ENCODE measurements around the gene IMPA2. TPM values are rescaled to one million over a fixed set of nuclear protein-coding genes. Genes with fewer than 3 reads are reported as not detected.
"Not testable (repeated sequence)": the region's sequence is repeated elsewhere in the genome, so short reads cannot be mapped to it uniquely, and the experiment has no call there.

IMPA2 gene
- total RNA-seq, 1 donor = 25.1 TPM

GRCh38 chr18:11955239-11956029, 25.9 kb upstream of the IMPA2 start:
- H3K4me1 ChIP-seq (ENCODE audit: insufficient read depth, low read length) = no peaks in the 10 kb centered on the region
- H3K27me3 ChIP-seq (ENCODE audit: insufficient read depth, low read length) = no peaks in the 10 kb centered on the region
- H3K4me3 ChIP-seq (ENCODE audit: low read length) = no peak overlapping the region
- H3K9me3 ChIP-seq (ENCODE audit: low read depth, low read length) = peaks cover 6% of the 10 kb centered on the region

GRCh38 chr18:11956371-11957308, 24.7 kb upstream of the IMPA2 start:
- Histone ChIP-seq H3K27me3 (ENCODE audit: insufficient read depth, low read length) (no peaks in the 10 kb centered on the region), H3K4me3 (ENCODE audit: low read length) (no peak overlapping the region), H3K9me3 (ENCODE audit: low read depth, low read length) (peaks cover 6% of the 10 kb centered on the region), H3K4me1 (ENCODE audit: insufficient read depth, low read length) (no peaks in the 10 kb centered on the region)

GRCh38 chr18:11957636-11958035, 23.7 kb upstream of the IMPA2 start:
- Histone ChIP-seq H3K9me3 (ENCODE audit: low read depth, low read length) (peaks cover 6% of the 10 kb centered on the region), H3K27me3 (ENCODE audit: insufficient read depth, low read length) (no peaks in the 10 kb centered on the region)

GRCh38 chr18:11959651-11960050, 21.7 kb upstream of the IMPA2 start:
- H3K9me3 ChIP-seq (ENCODE audit: low read depth, low read length); H3K4me3 ChIP-seq (ENCODE audit: low read length); H3K4me1 ChIP-seq (ENCODE audit: insufficient read depth, low read length); H3K27me3 ChIP-seq (ENCODE audit: insufficient read depth, low read length): not testable (repeated sequence)

More at GRCh38 chr18:11957636-11958035, 23.7 kb upstream of the IMPA2 start:
- H3K4me1 ChIP-seq (ENCODE audit: insufficient read depth, low read length) = no peaks in the 10 kb centered on the region
- no peak overlapping the region for H3K4me3 ChIP-seq (ENCODE audit: low read length)

- H3K4me3 ChIP-seq (ENCODE audit: low read length) = no peak overlapping the region
- H3K27me3 ChIP-seq (ENCODE audit: insufficient read depth, low read length) = no peaks in the 10 kb centered on the region
- no peaks in the 10 kb centered on the region for H3K4me1 ChIP-seq (ENCODE audit: insufficient read depth, low read length)
- H3K9me3 ChIP-seq (ENCODE audit: low read depth, low read length) = peaks cover 6% of the 10 kb centered on the region
Observed at GRCh38 chr18:11960743-11961380, 20.4 kb upstream of the IMPA2 start.

- H3K4me1 ChIP-seq (ENCODE audit: insufficient read depth, low read length) = no peaks in the 10 kb centered on the region
- H3K27me3 ChIP-seq (ENCODE audit: insufficient read depth, low read length) = no peaks in the 10 kb centered on the region
- no peak overlapping the region for H3K4me3 ChIP-seq (ENCODE audit: low read length)
- peaks cover 1% of the 10 kb centered on the region for H3K9me3 ChIP-seq (ENCODE audit: low read depth, low read length)
Observed at GRCh38 chr18:11962597-11962996, 18.7 kb upstream of the IMPA2 start.

- Histone ChIP-seq H3K4me1 (ENCODE audit: insufficient read depth, low read length) (no peaks in the 10 kb centered on the region), H3K27me3 (ENCODE audit: insufficient read depth, low read length) (no peaks in the 10 kb centered on the region), H3K4me3 (ENCODE audit: low read length) (no peak overlapping the region), H3K9me3 (ENCODE audit: low read depth, low read length) (no peaks in the 10 kb centered on the region)
Observed at GRCh38 chr18:11963991-11964484, 17.3 kb upstream of the IMPA2 start.

- no peaks in the 10 kb centered on the region for H3K27me3 ChIP-seq (ENCODE audit: insufficient read depth, low read length)
- H3K9me3 ChIP-seq (ENCODE audit: low read depth, low read length) = no peaks in the 10 kb centered on the region
- peaks cover 8% of the 10 kb centered on the region for H3K4me1 ChIP-seq (ENCODE audit: insufficient read depth, low read length)
- H3K4me3 ChIP-seq (ENCODE audit: low read length) = no peak overlapping the region
Observed at GRCh38 chr18:11969904-11970835, 11.1 kb upstream of the IMPA2 start.

GRCh38 chr18:11970836-11971226, 10.5 kb upstream of the IMPA2 start:
- H3K27me3 ChIP-seq (ENCODE audit: insufficient read depth, low read length); H3K9me3 ChIP-seq (ENCODE audit: low read depth, low read length); H3K4me3 ChIP-seq (ENCODE audit: low read length); H3K4me1 ChIP-seq (ENCODE audit: insufficient read depth, low read length): not testable (repeated sequence)

- H3K27me3 ChIP-seq (ENCODE audit: insufficient read depth, low read length) = no peaks in the 10 kb centered on the region
- peaks cover 8% of the 10 kb centered on the region for H3K4me1 ChIP-seq (ENCODE audit: insufficient read depth, low read length)
- no peak overlapping the region for H3K4me3 ChIP-seq (ENCODE audit: low read length)
- no peaks in the 10 kb centered on the region for H3K9me3 ChIP-seq (ENCODE audit: low read depth, low read length)
Observed at GRCh38 chr18:11972371-11973174, 8.7 kb upstream of the IMPA2 start.

GRCh38 chr18:11974741-11975325, 6.5 kb upstream of the IMPA2 start:
- Histone ChIP-seq H3K9me3 (ENCODE audit: low read depth, low read length) (no peaks in the 10 kb centered on the region), H3K27me3 (ENCODE audit: insufficient read depth, low read length) (no peaks in the 10 kb centered on the region), H3K4me1 (ENCODE audit: insufficient read depth, low read length) (peaks cover 13% of the 10 kb centered on the region), H3K4me3 (ENCODE audit: low read length) (no peak overlapping the region)

GRCh38 chr18:11975723-11976122, 5.6 kb upstream of the IMPA2 start:
- H3K4me3 ChIP-seq (ENCODE audit: low read length) = no peak overlapping the region
- no peaks in the 10 kb centered on the region for H3K9me3 ChIP-seq (ENCODE audit: low read depth, low read length)
- peaks cover 20% of the 10 kb centered on the region for H3K4me1 ChIP-seq (ENCODE audit: insufficient read depth, low read length)
- no peaks in the 10 kb centered on the region for H3K27me3 ChIP-seq (ENCODE audit: insufficient read depth, low read length)
